Midbrain (tissue), 1 donor: Measurements from ENCODE around the gene MN1.

ENCODE experiments used
- DNase-seq: peaks from one replicate; lab custom pipeline; 2025; lab: John Stamatoyannopoulos, UW

The MN1 gene

GRCh38 chr22:27800250-27801201 is 1.0 kb downstream of the MN1 start:
- DNase-seq, result no peak

GRCh38 chr22:27799827-27800249 is 1.7 kb downstream of the MN1 start:
- DNase-seq, result no peak

- DNase-seq, result no peak
Observed at GRCh38 chr22:27799015-27799826, 2.3 kb downstream of the MN1 start.

- no peak for DNase-seq
Observed at GRCh38 chr22:27798511-27799014, 3.0 kb downstream of the MN1 start.

GRCh38 chr22:27797520-27798391 is 3.8 kb downstream of the MN1 start:
- peak; percentile 24 for DNase-seq

GRCh38 chr22:27796829-27797519 is 4.6 kb downstream of the MN1 start:
- DNase-seq, result no peak

- DNase-seq, result no peak
Observed at GRCh38 chr22:27795696-27796517, 5.6 kb downstream of the MN1 start.

GRCh38 chr22:27795053-27795452 is 6.5 kb downstream of the MN1 start:
- DNase-seq, result peak; percentile 54

- no peak for DNase-seq
Observed at GRCh38 chr22:27794226-27794625, 7.3 kb downstream of the MN1 start.

GRCh38 chr22:27793576-27793975 is 8.0 kb downstream of the MN1 start:
- DNase-seq, result no peak

- DNase-seq, result no peak
Observed at GRCh38 chr22:27792452-27793161, 8.9 kb downstream of the MN1 start.

- no peak for DNase-seq
Observed at GRCh38 chr22:27791859-27792241, 9.7 kb downstream of the MN1 start.

- DNase-seq, result peak; percentile 34
Observed at GRCh38 chr22:27791159-27791858, 10.2 kb downstream of the MN1 start.

GRCh38 chr22:27790376-27791158 is 11.0 kb downstream of the MN1 start:
- DNase-seq, result no peak

GRCh38 chr22:27788500-27789288 is 12.9 kb downstream of the MN1 start:
- no peak for DNase-seq

GRCh38 chr22:27786965-27787364 is 14.6 kb downstream of the MN1 start:
- DNase-seq, result no peak

- no peak for DNase-seq
Observed at GRCh38 chr22:27786291-27786932, 15.1 kb downstream of the MN1 start.
